Progenitor cell of endocrine pancreas (in vitro differentiated cells): ENCODE data around the gene KRT5. TPM values are rescaled to one million over a fixed set of nuclear protein-coding genes. Genes with fewer than 3 reads are reported as not detected.

Experiments
- DNase-seq: peaks from one replicate; pipeline ENCODE4 v3.0.0; 2021; ENCODE audit warnings: low spot score; ENCODE audit not compliant: unreplicated experiment
- H3K27ac Mint-ChIP-seq: 2 replicates; pipeline ENCODE4 v1.8.0; 2021; ENCODE audit warnings: mild to moderate bottlenecking, moderate library complexity, mixed read lengths
- H3K27me3 Mint-ChIP-seq: 2 replicates; pipeline ENCODE4 v1.8.0; 2021; ENCODE audit warnings: mixed read lengths
- H3K36me3 Mint-ChIP-seq: 2 replicates; pipeline ENCODE4 v1.8.0; 2022; ENCODE audit warnings: mixed read lengths; ENCODE audit not compliant: insufficient read depth
- H3K4me1 Mint-ChIP-seq: 2 replicates; pipeline ENCODE4 v1.8.0; 2021; ENCODE audit warnings: low read depth, mixed read lengths
- H3K4me3 Mint-ChIP-seq: 2 replicates; pipeline ENCODE4 v1.8.0; 2021; ENCODE audit warnings: low read depth, mild to moderate bottlenecking, moderate library complexity, mixed read lengths
- H3K9me3 Mint-ChIP-seq: 2 replicates; pipeline ENCODE4 v1.8.0; 2021; ENCODE audit warnings: low read depth, mixed read lengths
- total RNA-seq: library from RNA; stranded (reverse); gene quantifications from 2 replicates; pipeline ENCODE4 v1.2.1, GENCODE V29; 2021
- TF ChIP-seq, protein P1 (sequence below): fragments of 200-600 bp; sonication (generic); IDR thresholded peaks from one replicate; pipeline ENCODE4 v1.5.0; 2021; ENCODE audit warnings: antibody characterized with exemption, mild to moderate bottlenecking; ENCODE audit not compliant: unreplicated experiment

KRT5 gene
- total RNA-seq, 1 donor from 2014 or later: not detected

DNA sequence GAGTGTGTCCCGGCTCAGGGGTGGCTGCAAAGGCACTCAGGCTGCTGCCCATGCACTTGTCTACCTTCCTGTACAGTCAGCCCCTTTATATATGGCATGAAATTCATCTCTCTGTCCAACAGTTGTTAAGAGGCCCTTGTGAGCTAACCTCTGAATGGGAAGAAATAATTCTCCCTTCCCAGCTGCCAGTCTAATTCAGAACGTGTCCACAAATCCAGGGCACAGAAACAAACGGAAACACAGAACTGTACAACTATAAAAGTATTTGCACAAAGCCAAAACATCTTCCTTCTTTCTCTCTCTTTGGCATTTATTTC, 849 bp downstream of the KRT5 start:
- Mint-ChIP-seq H3K27ac (no peak overlapping the region), H3K9me3 (no peaks in the 10 kb centered on the region), H3K4me3 (no peak overlapping the region), H3K27me3 (peaks cover 36% of the 10 kb centered on the region), H3K36me3 (no peaks in the 10 kb centered on the region), H3K4me1 (no peaks in the 10 kb centered on the region)
- DNase-seq: no peak
- TF ChIP-seq, protein P1, sequence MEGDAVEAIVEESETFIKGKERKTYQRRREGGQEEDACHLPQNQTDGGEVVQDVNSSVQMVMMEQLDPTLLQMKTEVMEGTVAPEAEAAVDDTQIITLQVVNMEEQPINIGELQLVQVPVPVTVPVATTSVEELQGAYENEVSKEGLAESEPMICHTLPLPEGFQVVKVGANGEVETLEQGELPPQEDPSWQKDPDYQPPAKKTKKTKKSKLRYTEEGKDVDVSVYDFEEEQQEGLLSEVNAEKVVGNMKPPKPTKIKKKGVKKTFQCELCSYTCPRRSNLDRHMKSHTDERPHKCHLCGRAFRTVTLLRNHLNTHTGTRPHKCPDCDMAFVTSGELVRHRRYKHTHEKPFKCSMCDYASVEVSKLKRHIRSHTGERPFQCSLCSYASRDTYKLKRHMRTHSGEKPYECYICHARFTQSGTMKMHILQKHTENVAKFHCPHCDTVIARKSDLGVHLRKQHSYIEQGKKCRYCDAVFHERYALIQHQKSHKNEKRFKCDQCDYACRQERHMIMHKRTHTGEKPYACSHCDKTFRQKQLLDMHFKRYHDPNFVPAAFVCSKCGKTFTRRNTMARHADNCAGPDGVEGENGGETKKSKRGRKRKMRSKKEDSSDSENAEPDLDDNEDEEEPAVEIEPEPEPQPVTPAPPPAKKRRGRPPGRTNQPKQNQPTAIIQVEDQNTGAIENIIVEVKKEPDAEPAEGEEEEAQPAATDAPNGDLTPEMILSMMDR: no peak

DNA sequence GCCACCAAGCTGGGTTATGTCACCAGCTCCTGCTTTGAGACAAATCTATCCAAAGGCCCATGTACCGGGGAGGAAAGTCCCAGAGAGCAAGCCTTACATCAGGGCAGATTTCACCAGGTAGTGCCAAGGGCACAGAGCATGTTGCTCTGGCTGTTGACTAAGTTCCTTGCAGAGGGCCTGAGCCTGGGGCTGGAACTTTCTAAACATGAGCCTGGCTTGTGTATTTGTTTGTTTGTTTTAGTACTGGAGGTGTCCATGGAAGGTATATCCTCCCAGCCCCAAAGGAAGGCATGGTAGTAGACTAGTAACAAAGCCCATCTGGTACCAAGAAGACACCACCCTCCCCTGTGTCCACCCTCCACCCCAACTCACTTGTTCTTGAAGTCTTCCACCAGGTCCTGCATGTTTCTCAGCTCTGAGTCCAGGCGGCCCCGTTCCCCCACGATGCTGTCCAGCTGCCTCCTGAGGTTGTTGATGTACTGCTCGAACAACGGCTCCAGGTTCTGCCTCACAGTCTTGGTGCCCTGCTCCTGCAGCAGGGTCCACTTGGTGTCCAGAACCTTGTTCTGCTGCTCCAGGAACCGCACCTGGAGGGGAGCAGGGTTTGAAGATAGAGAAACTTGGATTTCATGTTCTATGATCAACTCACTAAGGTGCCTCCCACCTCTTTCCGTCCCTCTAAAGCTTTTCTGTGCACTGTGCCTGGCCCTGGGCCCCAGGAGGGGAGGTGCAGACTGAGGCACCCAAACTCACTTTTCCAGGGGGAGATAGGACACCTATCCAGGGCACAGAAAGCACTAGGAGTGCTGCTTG, 1.4 kb downstream of the KRT5 start:
- DNase-seq: peak; percentile 6
- H3K4me1 Mint-ChIP-seq: no peaks in the 10 kb centered on the region
- no peak overlapping the region for H3K4me3 Mint-ChIP-seq
- H3K9me3 Mint-ChIP-seq: no peaks in the 10 kb centered on the region
- no peaks in the 10 kb centered on the region for H3K36me3 Mint-ChIP-seq
- H3K27ac Mint-ChIP-seq: no peak overlapping the region
- H3K27me3 Mint-ChIP-seq: peaks cover 38% of the 10 kb centered on the region
- TF ChIP-seq, protein P1: no peak

DNA sequence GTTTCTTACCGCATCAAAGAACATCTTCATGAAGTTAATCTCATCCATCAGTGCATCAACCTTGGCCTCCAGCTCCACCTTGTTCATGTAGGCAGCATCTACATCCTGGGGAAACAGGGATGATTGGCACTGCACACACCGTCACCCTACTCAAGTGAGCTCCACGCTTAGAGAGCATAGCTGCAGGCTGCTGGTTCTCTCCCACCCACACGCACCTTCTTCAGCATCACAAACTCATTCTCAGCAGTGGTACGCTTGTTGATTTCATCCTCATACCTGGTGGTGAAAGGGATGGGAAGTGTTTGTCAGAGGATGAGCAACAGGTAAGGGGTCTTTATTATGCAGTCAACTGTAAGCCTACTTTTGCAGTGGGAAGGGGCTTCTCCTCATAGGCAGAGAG, 2.3 kb downstream of the KRT5 start:
- Mint-ChIP-seq H3K36me3 (no peaks in the 10 kb centered on the region), H3K27me3 (peaks cover 35% of the 10 kb centered on the region), H3K27ac (no peak overlapping the region), H3K9me3 (no peaks in the 10 kb centered on the region), H3K4me3 (no peak overlapping the region), H3K4me1 (no peaks in the 10 kb centered on the region)
- TF ChIP-seq, protein P1: no peak
- peak; percentile 1 for DNase-seq

DNA sequence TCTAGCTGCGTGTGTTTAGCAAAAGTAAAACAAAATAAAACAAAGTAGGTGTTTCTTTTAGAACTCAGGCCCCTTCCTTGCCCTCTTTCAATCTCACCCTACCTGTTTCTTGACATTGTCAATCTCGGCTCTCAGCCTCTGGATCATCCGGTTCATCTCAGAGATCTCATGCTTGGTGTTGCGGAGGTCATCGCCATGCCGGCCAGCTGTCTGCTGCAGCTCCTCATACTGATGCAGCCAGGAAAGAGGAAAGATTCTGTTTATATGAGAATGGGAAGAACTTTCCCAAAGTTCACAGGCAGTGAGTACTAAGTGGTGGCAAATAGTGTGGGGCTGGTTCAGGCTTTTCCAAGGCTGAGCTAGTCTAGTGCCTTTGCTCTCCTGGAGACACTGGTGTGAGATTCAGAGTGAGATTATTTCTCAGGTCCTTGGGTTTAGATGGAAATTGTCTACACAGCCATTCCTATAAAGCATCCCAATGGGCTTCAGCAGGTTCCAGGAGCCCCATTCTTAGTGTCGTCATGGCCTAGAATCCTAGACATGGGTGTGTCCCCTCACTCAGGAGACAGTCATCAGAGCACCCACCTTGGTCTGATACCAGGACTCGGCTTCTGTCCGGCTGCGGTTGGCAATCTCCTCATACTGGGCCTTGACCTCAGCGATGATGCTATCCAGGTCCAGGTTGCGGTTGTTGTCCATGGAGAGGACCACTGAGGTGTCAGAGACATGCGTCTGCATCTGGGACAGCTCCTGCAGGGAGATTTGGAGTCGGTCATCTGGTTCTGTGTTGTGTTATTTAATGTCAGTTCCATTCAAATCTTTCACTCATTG, 3.0 kb downstream of the KRT5 start:
- H3K4me1 Mint-ChIP-seq: no peaks in the 10 kb centered on the region
- DNase-seq: peak; percentile 5
- no peaks in the 10 kb centered on the region for H3K36me3 Mint-ChIP-seq
- no peak overlapping the region for H3K27ac Mint-ChIP-seq
- H3K27me3 Mint-ChIP-seq: peaks cover 35% of the 10 kb centered on the region
- TF ChIP-seq, protein P1: no peak
- no peak overlapping the region for H3K4me3 Mint-ChIP-seq
- no peaks in the 10 kb centered on the region for H3K9me3 Mint-ChIP-seq

DNA sequence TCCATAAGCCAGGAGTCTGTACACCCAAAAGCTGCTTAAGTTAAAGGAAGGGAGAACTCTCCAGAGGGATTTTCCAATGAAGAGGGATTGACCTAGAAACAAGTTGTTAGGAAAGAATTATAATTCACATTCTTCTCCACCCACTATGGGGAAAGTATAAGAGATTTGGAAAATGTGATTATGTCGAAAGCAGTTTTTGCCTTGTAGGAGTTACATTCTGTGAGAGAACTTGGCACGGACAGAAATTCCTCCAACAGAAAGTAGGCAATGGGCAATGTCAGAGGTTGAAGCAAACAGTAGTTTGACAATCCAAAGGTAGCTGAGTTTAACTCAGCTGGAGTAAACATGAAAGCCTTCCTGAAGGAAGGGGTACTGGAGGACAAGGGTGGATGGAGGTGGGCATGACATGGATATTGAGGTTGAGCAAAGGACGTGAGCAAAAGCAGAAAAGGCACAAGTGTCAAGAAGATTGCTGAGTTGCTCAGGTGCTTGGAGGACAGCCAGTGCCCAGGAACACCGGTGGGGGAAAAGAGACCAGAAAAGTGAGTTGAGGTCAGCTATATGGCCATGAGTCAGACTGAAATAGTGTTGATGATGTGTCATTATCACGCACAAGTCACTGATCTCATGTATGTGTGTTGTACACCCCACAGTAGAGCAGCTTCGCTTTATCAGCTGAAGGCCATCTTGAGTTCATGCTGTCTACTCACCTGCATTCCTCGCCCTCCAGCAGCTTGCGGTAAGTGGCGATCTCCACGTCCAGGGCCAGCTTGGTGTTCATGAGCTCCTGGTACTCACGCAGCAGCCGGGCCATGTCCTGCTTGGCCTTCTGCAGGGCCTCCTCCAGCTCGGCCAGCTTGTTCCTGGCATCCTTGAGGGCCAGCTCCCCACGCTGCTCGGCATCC, 4.0 kb downstream of the KRT5 start:
- peaks cover 32% of the 10 kb centered on the region for H3K27me3 Mint-ChIP-seq
- H3K27ac Mint-ChIP-seq: no peak overlapping the region
- DNase-seq: peak; percentile 2
- H3K9me3 Mint-ChIP-seq: no peaks in the 10 kb centered on the region
- TF ChIP-seq, protein P1: no peak
- no peaks in the 10 kb centered on the region for H3K36me3 Mint-ChIP-seq
- H3K4me3 Mint-ChIP-seq: no peak overlapping the region
- H3K4me1 Mint-ChIP-seq: no peaks in the 10 kb centered on the region
